Measurements from ENCODE around the gene DPH1.

GRCh38 chr17:1995321-1995892 is 34.5 kb upstream of the DPH1 start:
- no peak for TF ChIP-seq CTCF (IDR thresholded peaks at IDR 0.05; ENCODE audit: low read depth, low read length, missing input control)
- no peak for TF ChIP-seq YY1 (IDR thresholded peaks at IDR 0.05)
- TF ChIP-seq ATF3 (IDR thresholded peaks at IDR 0.05), result no peak
- peak in 1 of 2 donors; percentile 16 for TF ChIP-seq RAD21 (IDR thresholded peaks at IDR 0.05)
- no peak for TF ChIP-seq SP1 (IDR thresholded peaks at IDR 0.05)
- no peak for TF ChIP-seq ZBTB33 (IDR thresholded peaks at IDR 0.05)

All from liver (tissue), 3 donors.